PC-3 (cell line): ENCODE data around the gene SLC25A19.

ENCODE experiments used
- CTCF ChIP-seq: fragments of 300-600 bp; sonication (generic); conservative IDR thresholded peaks from 2 replicates; pipeline ENCODE4 v1.5.1; 2017; ENCODE audit warnings: antibody characterized with exemption, low read depth, mild to moderate bottlenecking, low read length
- EZH2 ChIP-seq: fragments of 300-600 bp; sonication (generic); IDR thresholded peaks from one replicate; pipeline ENCODE4 v1.6.1; 2017; ENCODE audit warnings: antibody characterized with exemption, mild to moderate bottlenecking, low read length; ENCODE audit not compliant: unreplicated experiment
- EZH2phosphoT487 ChIP-seq: fragments of 300-600 bp; sonication (generic); IDR thresholded peaks from 2 replicates; pipeline ENCODE4 v1.6.1; 2018; ENCODE audit warnings: mild to moderate bottlenecking, antibody characterized with exemption, low read length, borderline replicate concordance

GRCh38 chr17:75300280-75300679, 11.0 kb upstream of the SLC25A19 start:
- TF ChIP-seq CTCF (no peak), EZH2 (no peak), EZH2phosphoT487 (no peak)
